Osteoblast (primary cell): ENCODE measurements around the gene CFAP141. TPM values are rescaled to one million over a fixed set of nuclear protein-coding genes. Genes with fewer than 3 reads are reported as not detected.

Experiments
- DNase-seq: peaks from one replicate; pipeline ENCODE4 v3.0.0; 2011; ENCODE audit warnings: low spot score, mixed read lengths; ENCODE audit not compliant: insufficient read length; ENCODE audit errors: missing footprints
- H2AFZ ChIP-seq: 2 replicates; pipeline ENCODE4 v1.6.0; 2011; ENCODE audit warnings: mild to moderate bottlenecking, low read length
- H3K27ac ChIP-seq: 2 replicates; pipeline ENCODE4 v1.5.1; 2011; ENCODE audit warnings: mild to moderate bottlenecking, low read depth, low read length, moderate library complexity
- H3K27me3 ChIP-seq: 2 replicates; pipeline ENCODE4 v1.6.0; 2012; ENCODE audit warnings: mild to moderate bottlenecking, control low read depth, inconsistent platforms, low read length, moderate library complexity; ENCODE audit not compliant: insufficient read depth
- H3K36me3 ChIP-seq: 2 replicates; pipeline ENCODE4 v1.5.1; 2011; ENCODE audit warnings: mild to moderate bottlenecking, low read length, control low read depth, moderate library complexity; ENCODE audit not compliant: insufficient read depth
- H3K4me1 ChIP-seq: 2 replicates; pipeline ENCODE4 v1.5.1; 2011; ENCODE audit warnings: mild to moderate bottlenecking, low read length, control low read depth, moderate library complexity; ENCODE audit not compliant: insufficient read depth
- H3K4me2 ChIP-seq: 2 replicates; pipeline ENCODE4 v1.6.0; 2011; ENCODE audit warnings: mild to moderate bottlenecking, low read length; ENCODE audit not compliant: insufficient read depth
- H3K4me3 ChIP-seq: fragments of 200-600 bp; sonication (generic); 3 replicates; pipeline ENCODE4 v1.5.1; 2012; ENCODE audit warnings: mild to moderate bottlenecking, low read length, inconsistent platforms; ENCODE audit not compliant: insufficient read depth
- H3K79me2 ChIP-seq: 2 replicates; pipeline ENCODE4 v1.6.0; 2012; ENCODE audit warnings: mild to moderate bottlenecking, low read length, control low read depth, inconsistent platforms; ENCODE audit not compliant: insufficient read depth
- H3K9me3 ChIP-seq: 2 replicates; pipeline ENCODE4 v1.5.1; 2011; ENCODE audit warnings: low read depth, low read length, control low read depth
- H4K20me1 ChIP-seq: 2 replicates; pipeline ENCODE4 v1.6.0; 2012; ENCODE audit warnings: mild to moderate bottlenecking, low read length, control low read depth; ENCODE audit not compliant: insufficient read depth
- total RNA-seq: library from RNA; depleted of rRNA; stranded (reverse); fragments of >200 nt; gene quantifications from 2 replicates; pipeline ENCODE4 v1.2.3, GENCODE V29; 2012
- TF ChIP-seq, protein P1 (sequence below): IDR thresholded peaks from 2 replicates; pipeline ENCODE4 v1.5.1; 2011; ENCODE audit warnings: mild to moderate bottlenecking, low read depth, low read length, moderate library complexity; ENCODE audit errors: extremely low read depth

Gene CFAP141
- total RNA-seq, 1 donor = not detected

DNA sequence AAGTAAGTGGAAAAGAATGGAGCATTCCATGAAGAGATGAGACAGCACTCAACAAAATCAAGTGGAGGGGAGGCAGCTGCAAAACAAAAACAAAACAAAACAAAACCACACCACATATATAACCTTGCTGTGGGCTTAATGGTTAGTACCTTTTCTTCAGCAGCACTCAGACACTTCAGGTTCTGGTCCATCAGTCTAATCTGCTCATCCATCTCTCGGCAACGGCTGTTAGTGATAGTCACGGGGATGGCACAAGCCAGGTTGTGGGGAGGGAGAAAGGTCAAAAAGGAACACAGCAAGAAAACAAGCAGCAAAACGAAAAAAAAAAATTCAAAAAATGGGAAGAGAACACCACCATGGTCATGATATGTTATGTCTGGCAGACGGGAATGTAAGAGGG lies 34.3 kb downstream of the CFAP141 start:
- no peaks in the 10 kb centered on the region for H3K9me3 ChIP-seq
- H3K36me3 ChIP-seq = peaks cover 79% of the 10 kb centered on the region
- peaks cover 13% of the 10 kb centered on the region for H3K4me1 ChIP-seq
- H4K20me1 ChIP-seq = peaks cover 62% of the 10 kb centered on the region
- no peak overlapping the region for H3K4me3 ChIP-seq
- H3K79me2 ChIP-seq = peaks cover 92% of the 10 kb centered on the region
- no peak overlapping the region for H2AFZ ChIP-seq
- no peaks in the 10 kb centered on the region for H3K27me3 ChIP-seq
- H3K4me2 ChIP-seq = no peak overlapping the region
- no peak overlapping the region for H3K27ac ChIP-seq
- no peak for DNase-seq
- TF ChIP-seq, protein P1, sequence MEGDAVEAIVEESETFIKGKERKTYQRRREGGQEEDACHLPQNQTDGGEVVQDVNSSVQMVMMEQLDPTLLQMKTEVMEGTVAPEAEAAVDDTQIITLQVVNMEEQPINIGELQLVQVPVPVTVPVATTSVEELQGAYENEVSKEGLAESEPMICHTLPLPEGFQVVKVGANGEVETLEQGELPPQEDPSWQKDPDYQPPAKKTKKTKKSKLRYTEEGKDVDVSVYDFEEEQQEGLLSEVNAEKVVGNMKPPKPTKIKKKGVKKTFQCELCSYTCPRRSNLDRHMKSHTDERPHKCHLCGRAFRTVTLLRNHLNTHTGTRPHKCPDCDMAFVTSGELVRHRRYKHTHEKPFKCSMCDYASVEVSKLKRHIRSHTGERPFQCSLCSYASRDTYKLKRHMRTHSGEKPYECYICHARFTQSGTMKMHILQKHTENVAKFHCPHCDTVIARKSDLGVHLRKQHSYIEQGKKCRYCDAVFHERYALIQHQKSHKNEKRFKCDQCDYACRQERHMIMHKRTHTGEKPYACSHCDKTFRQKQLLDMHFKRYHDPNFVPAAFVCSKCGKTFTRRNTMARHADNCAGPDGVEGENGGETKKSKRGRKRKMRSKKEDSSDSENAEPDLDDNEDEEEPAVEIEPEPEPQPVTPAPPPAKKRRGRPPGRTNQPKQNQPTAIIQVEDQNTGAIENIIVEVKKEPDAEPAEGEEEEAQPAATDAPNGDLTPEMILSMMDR = no peak

DNA sequence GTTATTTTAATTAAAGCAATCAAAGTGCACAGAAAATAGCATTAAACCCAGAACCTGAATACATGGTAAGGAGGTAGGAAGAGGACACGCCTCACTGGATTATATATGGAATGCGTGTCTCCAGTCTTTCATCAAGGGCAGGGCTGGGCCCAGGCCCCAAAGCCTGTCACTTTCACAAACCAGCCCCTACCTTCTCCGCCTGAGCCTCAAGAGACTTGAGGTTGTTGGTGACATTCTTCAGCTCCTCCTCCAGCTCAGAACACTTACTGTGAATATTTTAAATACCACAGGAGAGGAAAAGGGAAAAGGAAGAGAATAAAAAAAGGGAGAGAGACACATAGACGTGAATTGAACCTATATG lies 34.9 kb downstream of the CFAP141 start:
- no peak for DNase-seq
- Histone ChIP-seq H2AFZ (no peak overlapping the region), H3K36me3 (peaks cover 81% of the 10 kb centered on the region)

DNA sequence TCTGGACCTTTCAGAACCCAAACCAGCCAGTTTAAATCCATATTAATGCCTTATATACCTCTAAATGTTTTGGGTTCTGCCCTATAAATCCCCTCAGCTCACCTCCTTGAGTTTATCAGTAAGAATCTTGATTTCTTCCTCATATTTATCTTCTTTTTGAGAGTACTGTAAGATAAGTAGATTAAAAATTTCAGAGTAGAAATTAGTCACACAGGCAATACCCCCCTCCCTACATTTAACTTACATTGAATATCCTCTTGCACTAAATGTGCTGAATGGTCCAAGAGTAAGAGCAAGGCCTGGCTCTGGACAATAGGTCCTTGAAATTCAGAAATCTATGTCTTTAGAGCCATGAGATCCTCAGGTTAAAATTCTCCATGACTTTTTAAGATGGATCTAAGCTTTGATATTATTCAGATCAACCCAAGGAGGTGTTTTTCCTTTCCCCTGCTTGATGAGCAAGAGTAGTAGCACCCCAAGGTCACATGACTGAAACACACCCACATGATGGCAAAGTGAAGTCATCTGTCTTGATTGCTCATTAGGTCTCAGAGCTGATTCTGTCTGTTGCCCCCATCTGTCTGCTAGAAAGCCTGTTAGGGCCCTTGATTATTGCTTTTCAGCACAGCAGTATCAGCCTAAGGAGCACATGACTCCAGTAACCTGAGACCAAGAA lies 35.4 kb downstream of the CFAP141 start:
- Histone ChIP-seq H2AFZ (no peak overlapping the region), H3K4me3 (no peak overlapping the region), H3K36me3 (peaks cover 81% of the 10 kb centered on the region), H3K27me3 (no peaks in the 10 kb centered on the region), H3K4me1 (peaks cover 4% of the 10 kb centered on the region), H3K79me2 (peaks cover 88% of the 10 kb centered on the region), H3K27ac (peak overlapping the region; percentile 35), H3K9me3 (no peaks in the 10 kb centered on the region), H4K20me1 (peaks cover 53% of the 10 kb centered on the region), H3K4me2 (no peak overlapping the region)
- DNase-seq = no peak
- TF ChIP-seq, protein P1 = no peak

More for the DNA sequence above, 34.9 kb downstream of the CFAP141 start:
- no peaks in the 10 kb centered on the region for H3K27me3 ChIP-seq
- TF ChIP-seq, protein P1 = no peak
- H3K4me1 ChIP-seq = peaks cover 6% of the 10 kb centered on the region
- H3K79me2 ChIP-seq = peaks cover 88% of the 10 kb centered on the region
- no peak overlapping the region for H3K27ac ChIP-seq
- no peaks in the 10 kb centered on the region for H3K9me3 ChIP-seq
- H3K4me3 ChIP-seq = no peak overlapping the region
- no peak overlapping the region for H3K4me2 ChIP-seq
- peaks cover 57% of the 10 kb centered on the region for H4K20me1 ChIP-seq

DNA sequence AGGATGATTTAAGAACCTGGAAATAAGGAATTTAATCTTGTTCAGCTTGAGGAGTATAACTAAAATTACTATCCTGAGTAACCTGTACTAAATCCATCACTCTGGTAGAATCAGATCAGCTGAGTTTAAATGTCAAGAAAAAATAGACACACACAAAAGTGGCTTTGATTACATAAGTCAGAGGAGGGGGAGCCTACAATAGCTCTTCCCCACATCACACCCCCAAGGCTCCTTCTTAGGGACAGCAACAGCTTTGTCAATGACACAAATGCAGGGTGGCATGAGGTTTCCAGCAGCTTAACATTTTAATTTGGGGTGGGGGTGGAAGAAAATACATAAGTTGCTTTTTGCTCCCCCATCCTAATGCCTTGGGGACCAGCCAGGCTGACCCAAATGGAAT lies 38.7 kb downstream of the CFAP141 start:
- Histone ChIP-seq H3K27me3 (no peaks in the 10 kb centered on the region), H3K79me2 (peaks cover 82% of the 10 kb centered on the region), H3K27ac (no peak overlapping the region), H4K20me1 (peaks cover 49% of the 10 kb centered on the region), H3K4me2 (no peak overlapping the region), H3K36me3 (peaks cover 89% of the 10 kb centered on the region), H2AFZ (no peak overlapping the region), H3K4me3 (no peak overlapping the region), H3K4me1 (peaks cover 4% of the 10 kb centered on the region), H3K9me3 (no peaks in the 10 kb centered on the region)
- DNase-seq = no peak
- TF ChIP-seq, protein P1 = no peak
